SH-SY5Y (cell line): ENCODE measurements around the gene ENTR1.

ENCODE experiments used
- GATA2 ChIP-seq: IDR thresholded peaks from 2 replicates; pipeline ENCODE4 v1.6.1; 2011; ENCODE audit warnings: mild to moderate bottlenecking, low read depth, low read length
- GATA3 ChIP-seq: IDR thresholded peaks from 2 replicates; pipeline ENCODE4 v1.6.1; 2011; ENCODE audit warnings: low read depth, mild to moderate bottlenecking, low read length, moderate library complexity

- no peak for TF ChIP-seq GATA2
- no peak for TF ChIP-seq GATA3
Measured at GRCh38 chr9:136442265-136442664, 31.9 kb upstream of the ENTR1 start.
